GM12891 (cell line): Measurements from ENCODE around the gene ITGAX.

Experiments
- POLR2A ChIP-seq: IDR thresholded peaks from 2 replicates; pipeline ENCODE4 v1.6.1; 2011; ENCODE audit warnings: low read depth, low read length, control low read depth
- POLR2AphosphoS5 ChIP-seq: IDR thresholded peaks from 2 replicates; pipeline ENCODE4 v1.6.1; 2011; ENCODE audit warnings: low read depth, low read length, control low read depth
- POU2F2 ChIP-seq: IDR thresholded peaks from 2 replicates; pipeline ENCODE4 v1.6.1; 2011; ENCODE audit warnings: low read depth, mild to moderate bottlenecking, control low read depth, low read length, moderate library complexity
- TAF1 ChIP-seq: IDR thresholded peaks from 2 replicates; pipeline ENCODE4 v1.6.1; 2011; ENCODE audit warnings: low read depth, low read length, control low read depth

GRCh38 chr16:31328322-31329052 lies 26.5 kb upstream of the ITGAX start:
- no peak for TF ChIP-seq POLR2A
- no peak for TF ChIP-seq POU2F2
- no peak for TF ChIP-seq POLR2AphosphoS5
- no peak for TF ChIP-seq TAF1
